ENCODE data around the gene STK25. TPM values are rescaled to one million over a fixed set of nuclear protein-coding genes. Genes with fewer than 3 reads are reported as not detected.

Gene STK25
- total RNA-seq, 1 donor from 2014 or later, result 259 TPM

GRCh38 chr2:241553512-241553830 is 45.1 kb upstream of the STK25 start:
- no peaks in the 10 kb centered on the region for H3K27me3 ChIP-seq
- intact Hi-C loops (cut with DNase I), result no loop called here
- DNase-seq (ENCODE audit: low spot score in 2 of 2), result no peak
- H3K27ac ChIP-seq, result no peak overlapping the region
- H3K4me1 ChIP-seq, result no peaks in the 10 kb centered on the region
- no peaks in the 10 kb centered on the region for H3K36me3 ChIP-seq
- H3K9me3 ChIP-seq, result peaks cover 10 to 19% of the 10 kb centered on the region in 2 donors
- no peak overlapping the region for H3K4me3 ChIP-seq
- TF ChIP-seq CTCF (IDR thresholded peaks at IDR 0.05), result no peak

- Histone ChIP-seq H3K9me3 (peaks cover 10 to 14% of the 10 kb centered on the region in 2 donors), H3K27ac (no peak overlapping the region), H3K36me3 (no peaks in the 10 kb centered on the region), H3K4me1 (no peaks in the 10 kb centered on the region), H3K4me3 (no peak overlapping the region), H3K27me3 (no peaks in the 10 kb centered on the region)
- DNase-seq (ENCODE audit: low spot score in 2 of 2), result no peak
- intact Hi-C loops (cut with DNase I), result no loop called here
- no peak for TF ChIP-seq CTCF (IDR thresholded peaks at IDR 0.05)
Observed at GRCh38 chr2:241551998-241552737, 43.8 kb upstream of the STK25 start.

GRCh38 chr2:241551599-241551997 is 43.2 kb upstream of the STK25 start:
- H3K27me3 ChIP-seq, result no peaks in the 10 kb centered on the region
- DNase-seq (ENCODE audit: low spot score in 2 of 2), result no peak
- no peak for TF ChIP-seq CTCF (IDR thresholded peaks at IDR 0.05)
- peaks cover 4 to 9% of the 10 kb centered on the region in 2 donors for H3K9me3 ChIP-seq
- H3K4me1 ChIP-seq, result peaks cover 0 to 3% of the 10 kb centered on the region in 2 donors
- no peak overlapping the region for H3K27ac ChIP-seq
- no peaks in the 10 kb centered on the region for H3K36me3 ChIP-seq
- no peak overlapping the region for H3K4me3 ChIP-seq
- intact Hi-C loops (cut with DNase I), result no loop called here

- Histone ChIP-seq H3K27me3 (no peaks in the 10 kb centered on the region), H3K36me3 (no peaks in the 10 kb centered on the region), H3K9me3 (peaks cover 0 to 2% of the 10 kb centered on the region in 2 donors), H3K27ac (no peak overlapping the region), H3K4me1 (peaks cover 0 to 3% of the 10 kb centered on the region in 2 donors), H3K4me3 (no peak overlapping the region)
- DNase-seq (ENCODE audit: low spot score in 2 of 2), result no peak
- intact Hi-C loops (cut with DNase I), result no loop called here
- TF ChIP-seq CTCF (IDR thresholded peaks at IDR 0.05), result no peak
Observed at GRCh38 chr2:241550616-241551580, 42.5 kb upstream of the STK25 start.

GRCh38 chr2:241548451-241548835 is 40.1 kb upstream of the STK25 start:
- H3K9me3 ChIP-seq, result no peaks in the 10 kb centered on the region
- H3K27me3 ChIP-seq, result no peaks in the 10 kb centered on the region
- no peak for TF ChIP-seq CTCF (IDR thresholded peaks at IDR 0.05)
- H3K27ac ChIP-seq, result no peak overlapping the region
- DNase-seq (ENCODE audit: low spot score in 2 of 2), result no peak
- no peak overlapping the region for H3K4me3 ChIP-seq
- no peaks in the 10 kb centered on the region for H3K36me3 ChIP-seq
- intact Hi-C loops (cut with DNase I), result no loop called here
- peaks cover 0 to 3% of the 10 kb centered on the region in 2 donors for H3K4me1 ChIP-seq
